GM12878 (cell line): ENCODE results near the gene HMSD. TPM values are rescaled to one million over a fixed set of nuclear protein-coding genes. Genes with fewer than 3 reads are reported as not detected.

Experiments
- ATAC-seq: fragments of 200-7000 bp; cut with Tn5 transposase; 3 replicates; pipeline ENCODE4 v1.9.1; 2020; ENCODE audit warnings: mild to moderate bottlenecking, moderate library complexity
- BruUV-seq: library from RNA; stranded (reverse); fragments of 400-500 nt; replicated peaks from 2 replicates; lab custom pipeline; 2021; lab: Mats Ljungman, UMichigan
- CTCF ChIA-PET: fragments of 300-600 bp; sonication (Branson Sonifier 250); formaldehyde crosslinking; extraction: SDS; loops from one replicate; lab custom pipeline; 2021; ENCODE audit warnings: inconsistent platforms; lab: Yijun Ruan, JAX
- POLR2A ChIA-PET: fragments of 350-600 bp; formaldehyde crosslinking; extraction: SDS; loops from one replicate; lab custom pipeline; 2021; ENCODE audit warnings: inconsistent platforms; lab: Charles Lee
- RAD21 ChIA-PET: fragments of 300-600 bp; sonication (Branson Sonifier 250); formaldehyde crosslinking; loops from one replicate; lab custom pipeline; 2023; ENCODE audit warnings: antibody characterized with exemption; ENCODE audit not compliant: unreplicated experiment; lab: Charles Lee
- SMC1A ChIA-PET: fragments of 300-600 bp; sonication (Branson Sonifier 250); formaldehyde crosslinking; loops from one replicate; lab custom pipeline; 2023; ENCODE audit not compliant: unreplicated experiment, uncharacterized antibody; lab: Charles Lee
- DNase-seq: peaks from one replicate; pipeline ENCODE4 v3.0.0-alpha.2; 2011; ENCODE audit warnings: low read depth, low spot score
- FAIRE-seq: peaks from 3 replicates; lab custom pipeline; 2011; peaks lifted over from hg19 to GRCh38; lab: Jason Lieb, UNC
- H2AFZ ChIP-seq: 2 replicates; pipeline ENCODE4 v1.6.0; 2011; ENCODE audit warnings: low read depth, low read length, control low read depth; ENCODE audit not compliant: control insufficient read depth
- H3K27ac ChIP-seq: 2 replicates; pipeline ENCODE4 v1.5.1; 2011; ENCODE audit warnings: control low read depth; ENCODE audit not compliant: control insufficient read depth, insufficient read depth
- H3K27me3 ChIP-seq, 2 experiments: replicated peaks in 1 of 2; 2 replicates each; pipeline versions ENCODE4 v1.6.0 to v1.6.1; 2011; ENCODE audit warnings: low read length in 1 of 2; ENCODE audit not compliant: control insufficient read depth in 2 of 2, insufficient read depth in 2 of 2
- H3K36me3 ChIP-seq, 2 experiments: 2 replicates each; pipeline ENCODE4 v1.5.1; 2011; ENCODE audit warnings: low read length in 1 of 2; ENCODE audit not compliant: control insufficient read depth in 2 of 2, insufficient read depth in 2 of 2
- H3K4me1 ChIP-seq: 2 replicates; pipeline ENCODE4 v1.6.1; 2011; ENCODE audit warnings: mild to moderate bottlenecking, low read length, moderate library complexity, mixed read lengths; ENCODE audit not compliant: control insufficient read depth, insufficient read depth
- H3K4me2 ChIP-seq: 2 replicates; pipeline ENCODE4 v1.6.0; 2011; ENCODE audit warnings: control low read depth; ENCODE audit not compliant: control insufficient read depth, insufficient read depth
- H3K4me3 ChIP-seq: fragments of 200-600 bp; sonication (generic); 2 replicates; pipeline ENCODE4 v1.5.1; 2016
- H3K79me2 ChIP-seq: 2 replicates; pipeline ENCODE4 v1.6.0; 2011; ENCODE audit warnings: low read length; ENCODE audit not compliant: control insufficient read depth, insufficient read depth
- H3K9ac ChIP-seq: 2 replicates; pipeline ENCODE4 v1.8.0; 2011; ENCODE audit warnings: low read length, control low read depth, mixed read lengths; ENCODE audit not compliant: control insufficient read depth, insufficient read depth
- H3K9me3 ChIP-seq: replicated peaks from 3 replicates; pipeline ENCODE4 v1.5.1; 2011; ENCODE audit warnings: mild to moderate bottlenecking, low read length; ENCODE audit not compliant: control insufficient read depth, insufficient read depth
- H4K20me1 ChIP-seq: 2 replicates; pipeline ENCODE4 v1.6.0; 2011; ENCODE audit not compliant: control insufficient read depth, insufficient read depth
- BRCA1 ChIP-seq: IDR thresholded peaks from 2 replicates; pipeline ENCODE4 v1.6.1; 2011; ENCODE audit warnings: low read depth, low read length, improper control_type of control experiment
- CREB1 ChIP-seq: IDR thresholded peaks from 2 replicates; pipeline ENCODE4 v1.6.1; 2012; ENCODE audit warnings: low read depth, mild to moderate bottlenecking, inconsistent platforms
- ESRRA ChIP-seq: IDR thresholded peaks from 2 replicates; pipeline ENCODE4 v1.6.1; 2012; ENCODE audit warnings: mild to moderate bottlenecking, low read length, improper control_type of control experiment
- NFYA ChIP-seq: IDR thresholded peaks from 2 replicates; pipeline ENCODE4 v1.6.1; 2011; ENCODE audit warnings: low read depth, mild to moderate bottlenecking, low read length, improper control_type of control experiment, borderline replicate concordance
- SMAD1 ChIP-seq: fragments of 450-650 bp; IDR thresholded peaks from 2 replicates; pipeline ENCODE4 v1.6.1; 2018; ENCODE audit warnings: mild to moderate bottlenecking, low read depth; ENCODE audit not compliant: partially characterized antibody
- SREBF1 ChIP-seq: IDR thresholded peaks from 2 replicates; pipeline ENCODE4 v1.6.1; 2012; ENCODE audit warnings: mild to moderate bottlenecking, low read length
- TBL1XR1 ChIP-seq: IDR thresholded peaks from 2 replicates; pipeline ENCODE4 v1.6.1; 2012; ENCODE audit warnings: low read depth, low read length, improper control_type of control experiment
- WGBS: methylation state at CpG from one replicate; pipeline ENCODE4 v1.1.6; 2016; ENCODE audit warnings: low lambda C conversion rate; ENCODE audit not compliant: insufficient replicate concordance, insufficient coverage; ENCODE audit errors: missing lambda C conversion rate; 5-methylcytosine and 5-hydroxymethylcytosine counted together
- in situ Hi-C: fragments of 300-500 bp; cut with MboI; formaldehyde crosslinking; loops from 9 replicates; pipeline ENCODE4 v1.14.3; 2018; ENCODE audit warnings: mixed read lengths
- intact Hi-C: fragments of 100-400 bp; cut with micrococcal nuclease; formaldehyde crosslinking; loops from one replicate; pipeline ENCODE4 v1.14.2; 2022; ENCODE audit not compliant: unreplicated experiment
- polyA plus RNA-seq, 11 experiments: library from polyadenylated mRNA; depleted of rRNA in 4 of 11; unstranded in 6 of 11; stranded (reverse) in 5 of 11; fragments of >200 nt; fragmentation: Nextera tagmentation in 4 of 11; fragmentation: Illumina TruSeq in 1 of 11; extraction: Ambion mirVana in 4 of 11; extraction: Trizol in 1 of 11; gene quantifications; 1 replicate in 1 of 11; 2 replicates in 10 of 11; pipeline versions ENCODE4 v1.2.1 to v1.2.3, GENCODE V29; 2011 to 2016; ENCODE audit warnings: inconsistent platforms in 2 of 11, missing spikeins in 2 of 11, low read depth in 1 of 11
- total RNA-seq, 4 experiments: library from RNA; depleted of rRNA in 3 of 4; stranded (reverse); fragments of >200 nt in 3 of 4; fragmentation: Illumina TruSeq in 1 of 4; extraction: Trizol in 1 of 4; gene quantifications; 2 replicates each; pipeline versions ENCODE4 v1.2.1 to v1.2.3, GENCODE V29; 2013 to 2021
- TF ChIP-seq, protein P1 (sequence below): fragments of 450-650 bp; conservative IDR thresholded peaks from 2 replicates; pipeline ENCODE4 v1.6.1; 2017; ENCODE audit warnings: mild to moderate bottlenecking, moderate library complexity
- TF ChIP-seq, protein P2 (sequence below): fragments of 450-650 bp; IDR thresholded peaks from 2 replicates; pipeline ENCODE4 v1.6.1; 2017; ENCODE audit warnings: low read depth, mild to moderate bottlenecking, moderate library complexity
- TF ChIP-seq, protein P3 (sequence below): fragments of 150-350 bp; IDR thresholded peaks from 2 replicates; pipeline ENCODE4 v1.6.1; 2014; ENCODE audit warnings: mild to moderate bottlenecking, low read depth, low read length

The HMSD gene
- total and polyA plus RNA-seq, 10 of the 15 experiments (the other 5 are each of a cell fraction or from before 2014, with no cell fraction given): 11.7 to 83.9 (median 37.8) TPM

DNA sequence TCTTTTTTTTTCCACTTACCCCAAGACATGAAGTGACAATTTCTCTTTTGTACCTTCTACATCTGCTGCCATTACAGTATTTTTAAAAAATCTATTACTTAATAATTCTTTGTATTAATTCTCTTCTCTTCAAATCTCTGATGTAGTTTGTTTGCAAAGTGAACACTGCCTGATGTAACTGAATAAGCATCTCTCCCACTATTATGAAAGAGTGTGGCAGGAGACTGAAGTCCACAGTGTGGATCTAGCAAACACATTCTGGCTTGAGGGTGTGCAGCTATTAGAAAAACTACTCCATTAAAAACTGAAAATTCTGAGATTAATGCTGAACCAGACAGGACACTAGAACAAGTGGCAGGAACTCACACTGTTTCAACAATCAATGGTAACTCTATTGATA lies 15.8 kb downstream of the HMSD start:
- SMC1A ChIA-PET: interaction anchor here (0.9 to 3.9 kb wide), 4 partner anchors 10 to 56 kb away, joined by 3 to 29 read pairs (median 19); no protein-coding TSS in a partner anchor
- in situ Hi-C loops: no loop called here

DNA sequence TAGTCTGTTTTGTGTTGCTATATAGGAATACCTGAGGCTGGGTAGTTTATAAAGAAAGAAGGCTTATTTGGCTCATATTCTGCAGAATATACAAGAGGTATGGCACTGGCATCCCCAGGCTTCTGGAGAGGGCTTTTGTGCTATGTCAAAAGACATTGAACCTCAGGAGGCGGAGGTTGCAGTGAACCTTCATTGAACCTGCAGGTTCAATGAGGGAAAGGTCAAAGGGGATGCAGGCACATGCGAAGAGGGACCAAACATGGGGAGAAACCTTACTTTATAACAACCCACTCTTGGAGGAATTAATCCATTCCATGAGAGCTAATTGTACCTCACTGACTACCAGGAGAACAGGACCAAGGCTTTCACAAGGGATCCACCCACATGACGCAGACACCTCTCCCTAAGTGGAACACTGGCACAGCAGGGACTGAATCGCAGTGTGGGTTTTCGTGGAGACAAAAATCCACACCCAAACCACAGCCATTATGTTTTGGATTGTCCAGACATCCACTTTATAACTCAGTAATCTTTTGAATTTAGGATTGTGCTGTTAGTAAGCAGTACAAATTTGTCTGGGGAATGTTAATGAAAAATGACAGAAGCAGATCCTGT lies 16.7 kb downstream of the HMSD start:
- no peak overlapping the region for H3K4me2 ChIP-seq
- FAIRE-seq: no peak
- no TSS peak for BruUV-seq
- peaks cover 7% of the 10 kb centered on the region for H3K79me2 ChIP-seq
- H3K27me3 ChIP-seq: no peaks in the 10 kb centered on the region
- ChIA-PET POLR2A (no interaction called here), SMC1A (interaction anchor here (2.5 to 3.9 kb wide), 3 partner anchors 9 to 29 kb away, joined by 15 to 29 read pairs (median 23); no protein-coding TSS in a partner anchor), RAD21 (no interaction called here), CTCF (interaction anchor here (1.2 to 4.2 kb wide), 2 partner anchors 12 to 15 kb away, joined by 4 to 45 read pairs; no protein-coding TSS in a partner anchor)
- in situ Hi-C loops (no loop called here), intact Hi-C loops (no loop called here)
- H3K36me3 ChIP-seq: peaks cover 9% of the 10 kb centered on the region in 2 experiments
- no peaks in the 10 kb centered on the region for H3K4me1 ChIP-seq
- H3K27ac ChIP-seq: no peak overlapping the region
- H3K9ac ChIP-seq: no peak overlapping the region
- ATAC-seq: no peak
- H2AFZ ChIP-seq: no peak overlapping the region
- 85% methylated on average over 5 of the region's 5 CpGs for WGBS
- H3K9me3 ChIP-seq: no peaks in the 10 kb centered on the region
- no peak for DNase-seq
- H3K4me3 ChIP-seq: no peak overlapping the region
- H4K20me1 ChIP-seq: no peaks in the 10 kb centered on the region
- TF ChIP-seq TBL1XR1: no peak
- no peak for TF ChIP-seq SREBF1
- TF ChIP-seq NFYA: no peak
- TF ChIP-seq, protein P1, sequence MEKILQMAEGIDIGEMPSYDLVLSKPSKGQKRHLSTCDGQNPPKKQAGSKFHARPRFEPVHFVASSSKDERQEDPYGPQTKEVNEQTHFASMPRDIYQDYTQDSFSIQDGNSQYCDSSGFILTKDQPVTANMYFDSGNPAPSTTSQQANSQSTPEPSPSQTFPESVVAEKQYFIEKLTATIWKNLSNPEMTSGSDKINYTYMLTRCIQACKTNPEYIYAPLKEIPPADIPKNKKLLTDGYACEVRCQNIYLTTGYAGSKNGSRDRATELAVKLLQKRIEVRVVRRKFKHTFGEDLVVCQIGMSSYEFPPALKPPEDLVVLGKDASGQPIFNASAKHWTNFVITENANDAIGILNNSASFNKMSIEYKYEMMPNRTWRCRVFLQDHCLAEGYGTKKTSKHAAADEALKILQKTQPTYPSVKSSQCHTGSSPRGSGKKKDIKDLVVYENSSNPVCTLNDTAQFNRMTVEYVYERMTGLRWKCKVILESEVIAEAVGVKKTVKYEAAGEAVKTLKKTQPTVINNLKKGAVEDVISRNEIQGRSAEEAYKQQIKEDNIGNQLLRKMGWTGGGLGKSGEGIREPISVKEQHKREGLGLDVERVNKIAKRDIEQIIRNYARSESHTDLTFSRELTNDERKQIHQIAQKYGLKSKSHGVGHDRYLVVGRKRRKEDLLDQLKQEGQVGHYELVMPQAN: no peak
- no peak for TF ChIP-seq BRCA1
- TF ChIP-seq ESRRA: no peak
- TF ChIP-seq SMAD1: no peak
- TF ChIP-seq, protein P2, sequence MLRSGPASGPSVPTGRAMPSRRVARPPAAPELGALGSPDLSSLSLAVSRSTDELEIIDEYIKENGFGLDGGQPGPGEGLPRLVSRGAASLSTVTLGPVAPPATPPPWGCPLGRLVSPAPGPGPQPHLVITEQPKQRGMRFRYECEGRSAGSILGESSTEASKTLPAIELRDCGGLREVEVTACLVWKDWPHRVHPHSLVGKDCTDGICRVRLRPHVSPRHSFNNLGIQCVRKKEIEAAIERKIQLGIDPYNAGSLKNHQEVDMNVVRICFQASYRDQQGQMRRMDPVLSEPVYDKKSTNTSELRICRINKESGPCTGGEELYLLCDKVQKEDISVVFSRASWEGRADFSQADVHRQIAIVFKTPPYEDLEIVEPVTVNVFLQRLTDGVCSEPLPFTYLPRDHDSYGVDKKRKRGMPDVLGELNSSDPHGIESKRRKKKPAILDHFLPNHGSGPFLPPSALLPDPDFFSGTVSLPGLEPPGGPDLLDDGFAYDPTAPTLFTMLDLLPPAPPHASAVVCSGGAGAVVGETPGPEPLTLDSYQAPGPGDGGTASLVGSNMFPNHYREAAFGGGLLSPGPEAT: no peak
- TF ChIP-seq, protein P3, sequence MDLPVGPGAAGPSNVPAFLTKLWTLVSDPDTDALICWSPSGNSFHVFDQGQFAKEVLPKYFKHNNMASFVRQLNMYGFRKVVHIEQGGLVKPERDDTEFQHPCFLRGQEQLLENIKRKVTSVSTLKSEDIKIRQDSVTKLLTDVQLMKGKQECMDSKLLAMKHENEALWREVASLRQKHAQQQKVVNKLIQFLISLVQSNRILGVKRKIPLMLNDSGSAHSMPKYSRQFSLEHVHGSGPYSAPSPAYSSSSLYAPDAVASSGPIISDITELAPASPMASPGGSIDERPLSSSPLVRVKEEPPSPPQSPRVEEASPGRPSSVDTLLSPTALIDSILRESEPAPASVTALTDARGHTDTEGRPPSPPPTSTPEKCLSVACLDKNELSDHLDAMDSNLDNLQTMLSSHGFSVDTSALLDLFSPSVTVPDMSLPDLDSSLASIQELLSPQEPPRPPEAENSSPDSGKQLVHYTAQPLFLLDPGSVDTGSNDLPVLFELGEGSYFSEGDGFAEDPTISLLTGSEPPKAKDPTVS: no peak

More for the DNA sequence above, 15.8 kb downstream of the HMSD start:
- FAIRE-seq (no peak), DNase-seq (no peak), ATAC-seq (no peak)
- no peaks in the 10 kb centered on the region for H3K4me1 ChIP-seq
- no peak for TF ChIP-seq CREB1
- H3K4me2 ChIP-seq: no peak overlapping the region
- H3K27ac ChIP-seq: no peak overlapping the region
- intact Hi-C loops: no loop called here
- RAD21 ChIA-PET: interaction anchor here (1.1 to 2.9 kb wide), 3 partner anchors 10 to 29 kb away, joined by 3 to 17 read pairs (median 5); no protein-coding TSS in a partner anchor
- no peaks in the 10 kb centered on the region for H4K20me1 ChIP-seq
- H3K9me3 ChIP-seq: no peaks in the 10 kb centered on the region
- no peak overlapping the region for H3K4me3 ChIP-seq
- no peak overlapping the region for H2AFZ ChIP-seq
- CTCF ChIA-PET: interaction anchor here (1.2 to 4.2 kb wide), 8 partner anchors 10 to 41 kb away, joined by 3 to 54 read pairs (median 8); no protein-coding TSS in a partner anchor
- H3K36me3 ChIP-seq: peaks cover 10 to 13% of the 10 kb centered on the region in 2 experiments
- no TSS peak for BruUV-seq
- POLR2A ChIA-PET: no interaction called here
- no peaks in the 10 kb centered on the region for H3K27me3 ChIP-seq
- peaks cover 2% of the 10 kb centered on the region for H3K79me2 ChIP-seq
- H3K9ac ChIP-seq: no peak overlapping the region
